Measurements from ENCODE around the gene MAP3K1.

MAP3K1 gene

DNA sequence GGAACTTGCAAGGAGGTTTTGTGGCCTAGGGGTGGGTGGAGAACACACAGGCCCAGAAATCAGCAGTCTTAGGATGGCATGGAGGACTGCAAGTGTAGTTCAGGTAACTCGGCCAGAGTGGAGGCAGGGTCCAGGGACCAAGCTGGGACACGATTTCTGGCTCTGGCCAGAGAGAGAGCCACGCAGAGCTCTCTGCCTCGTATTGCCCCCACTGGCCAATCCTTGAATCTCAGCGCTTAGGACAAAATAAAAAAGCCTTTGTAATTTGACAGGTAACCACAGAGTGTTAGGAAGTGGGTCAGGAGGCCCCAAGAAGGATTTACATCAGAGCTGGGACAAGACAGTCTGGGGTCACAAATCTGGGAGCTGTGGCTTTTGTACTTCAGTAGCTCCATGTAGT is 11.7 kb downstream of the MAP3K1 start:
- TF ChIP-seq GATA3 (IDR thresholded peaks at IDR 0.05; ENCODE audit: low read depth, low read length) (no peak), GATA2 (IDR thresholded peaks at IDR 0.05; ENCODE audit: low read depth, low read length) (no peak)

DNA sequence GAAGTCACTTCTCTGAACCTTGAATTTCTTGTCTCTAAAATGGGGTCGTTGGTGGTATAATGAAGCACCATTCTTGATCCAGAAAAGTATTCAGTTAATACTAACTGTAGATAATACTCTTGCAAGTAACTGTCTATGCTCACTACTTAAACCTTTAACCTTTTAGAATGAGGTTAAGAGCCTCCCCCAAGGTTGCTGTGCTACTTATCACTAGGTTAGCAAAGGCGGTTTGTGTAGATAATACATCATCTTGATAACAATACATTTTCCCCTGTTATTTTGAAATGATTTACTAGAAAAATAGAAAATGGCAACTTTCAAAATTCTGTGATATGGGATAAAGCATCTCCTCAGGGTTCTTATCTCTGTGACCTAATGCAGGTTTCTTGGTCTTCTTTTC is 12.6 kb downstream of the MAP3K1 start:
- TF ChIP-seq GATA2 (IDR thresholded peaks at IDR 0.05; ENCODE audit: low read depth, low read length) (no peak), GATA3 (IDR thresholded peaks at IDR 0.05; ENCODE audit: low read depth, low read length) (no peak)

DNA sequence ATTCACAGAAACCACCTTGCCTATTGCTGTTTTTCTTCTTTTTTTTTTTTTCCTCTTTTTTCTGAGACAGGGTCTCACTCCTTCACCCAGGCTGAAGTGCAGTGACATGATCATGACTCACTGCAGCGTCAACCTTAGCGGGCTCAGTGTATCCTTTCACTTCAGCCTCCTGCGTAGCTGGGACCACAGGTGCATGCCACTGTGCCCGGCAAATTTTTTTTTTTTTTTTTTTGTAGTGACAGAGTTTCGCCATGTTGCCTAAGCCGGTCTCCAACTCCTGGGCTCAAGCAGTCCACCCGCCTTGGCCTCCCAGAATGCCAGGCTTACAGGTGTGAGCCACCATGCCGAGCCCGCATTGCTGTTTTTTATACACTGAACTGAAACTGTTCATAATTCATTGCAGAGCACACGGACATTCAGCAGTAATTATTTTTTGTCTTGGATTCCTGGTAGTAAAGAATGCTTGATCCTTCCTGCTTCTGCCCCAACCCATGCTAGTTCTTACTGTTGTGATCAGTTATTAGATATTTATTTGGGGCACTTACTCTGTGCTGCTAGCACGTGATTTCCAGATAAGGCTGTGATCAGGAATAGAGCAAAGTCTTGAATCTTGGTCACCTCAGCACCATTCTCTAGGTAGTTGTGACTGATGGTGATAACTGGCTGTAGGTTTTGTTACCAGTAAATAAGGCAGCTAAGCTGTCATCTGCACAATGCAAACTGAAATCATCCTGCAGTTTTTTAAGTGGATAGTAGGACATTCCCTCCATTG is 14.0 kb downstream of the MAP3K1 start:
- TF ChIP-seq GATA3 (IDR thresholded peaks at IDR 0.05; ENCODE audit: low read depth, low read length), result no peak
- no peak for TF ChIP-seq GATA2 (IDR thresholded peaks at IDR 0.05; ENCODE audit: low read depth, low read length)

DNA sequence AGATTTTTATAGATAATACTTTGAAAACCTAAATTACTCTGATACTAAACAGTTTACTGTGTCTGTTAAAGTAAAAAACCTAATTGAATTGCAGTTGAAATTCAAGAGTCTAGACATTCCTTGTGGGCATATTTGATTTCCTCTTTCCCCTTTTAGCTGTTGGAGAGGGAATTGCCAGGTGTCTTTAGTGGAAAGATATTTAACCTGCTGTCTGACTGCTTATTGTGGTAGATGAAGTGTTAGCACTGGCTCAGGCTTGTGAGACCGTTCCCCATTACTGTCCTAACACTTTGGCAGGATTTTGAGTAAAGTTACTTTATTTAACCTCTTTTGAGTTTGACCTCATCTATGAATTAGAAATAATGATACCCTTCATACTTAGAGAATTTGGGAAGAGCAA is 16.4 kb downstream of the MAP3K1 start:
- TF ChIP-seq GATA3 (IDR thresholded peaks at IDR 0.05; ENCODE audit: low read depth, low read length) (no peak), GATA2 (IDR thresholded peaks at IDR 0.05; ENCODE audit: low read depth, low read length) (no peak)

DNA sequence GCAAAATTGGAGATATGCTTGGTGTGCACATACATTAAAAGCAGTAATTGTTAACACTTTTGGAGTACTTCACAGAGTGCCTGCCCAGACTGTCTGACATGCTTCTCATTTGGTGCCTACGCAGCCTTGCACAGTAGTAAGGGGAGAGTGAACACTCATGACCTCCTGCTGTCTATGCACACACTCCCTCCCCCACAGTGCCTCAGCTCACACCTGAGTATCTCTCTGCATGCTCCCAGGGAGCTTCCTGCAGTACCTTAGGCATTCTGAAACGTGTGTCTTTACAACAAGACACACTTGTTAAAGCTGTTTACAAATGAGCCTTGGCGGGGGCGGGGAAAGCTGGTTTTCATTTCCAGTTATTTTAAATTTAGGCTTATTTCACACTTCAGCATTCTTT is 18.0 kb downstream of the MAP3K1 start:
- TF ChIP-seq GATA3 (IDR thresholded peaks at IDR 0.05; ENCODE audit: low read depth, low read length) (no peak), GATA2 (IDR thresholded peaks at IDR 0.05; ENCODE audit: low read depth, low read length) (no peak)

DNA sequence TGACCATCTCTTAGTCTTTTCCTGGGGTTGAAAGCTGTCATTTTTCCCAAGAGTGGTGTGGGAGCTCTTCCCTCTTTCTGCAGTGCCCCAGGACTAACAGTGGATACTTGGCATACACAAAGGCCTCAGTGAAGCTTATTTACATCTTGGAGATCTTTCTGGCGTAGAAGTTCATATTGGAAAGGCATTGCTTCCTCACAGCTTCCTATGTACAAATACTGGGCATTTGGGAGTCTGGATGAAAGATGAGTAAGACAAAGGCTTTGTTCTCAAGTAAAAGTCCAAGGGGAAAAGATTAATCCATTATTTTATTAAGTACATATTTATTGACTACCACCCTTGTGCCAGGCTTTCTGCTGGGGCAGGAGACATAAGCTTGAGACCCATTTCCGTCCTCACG is 22.0 kb downstream of the MAP3K1 start:
- no peak for TF ChIP-seq GATA2 (IDR thresholded peaks at IDR 0.05; ENCODE audit: low read depth, low read length)
- TF ChIP-seq GATA3 (IDR thresholded peaks at IDR 0.05; ENCODE audit: low read depth, low read length), result no peak

DNA sequence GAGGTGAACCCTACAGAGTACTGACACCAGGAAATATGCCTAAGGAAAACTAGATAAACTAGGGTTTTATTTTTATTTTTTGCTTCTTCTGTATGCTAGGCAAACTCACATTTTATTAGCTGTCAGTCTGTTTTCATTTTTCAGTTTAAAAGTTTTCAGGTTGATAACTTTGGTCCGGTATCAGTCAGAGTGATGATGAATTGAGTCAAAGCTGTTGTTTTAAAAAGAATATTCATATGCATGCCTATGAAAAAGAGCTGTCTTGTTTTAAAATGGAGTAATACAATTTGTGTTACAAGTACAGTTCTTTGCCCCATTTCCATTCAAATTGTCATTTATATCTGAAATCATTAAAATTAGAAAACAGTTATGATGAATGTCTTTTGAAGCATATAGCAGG is 22.6 kb downstream of the MAP3K1 start:
- TF ChIP-seq GATA3 (IDR thresholded peaks at IDR 0.05; ENCODE audit: low read depth, low read length) (no peak), GATA2 (IDR thresholded peaks at IDR 0.05; ENCODE audit: low read depth, low read length) (no peak)

DNA sequence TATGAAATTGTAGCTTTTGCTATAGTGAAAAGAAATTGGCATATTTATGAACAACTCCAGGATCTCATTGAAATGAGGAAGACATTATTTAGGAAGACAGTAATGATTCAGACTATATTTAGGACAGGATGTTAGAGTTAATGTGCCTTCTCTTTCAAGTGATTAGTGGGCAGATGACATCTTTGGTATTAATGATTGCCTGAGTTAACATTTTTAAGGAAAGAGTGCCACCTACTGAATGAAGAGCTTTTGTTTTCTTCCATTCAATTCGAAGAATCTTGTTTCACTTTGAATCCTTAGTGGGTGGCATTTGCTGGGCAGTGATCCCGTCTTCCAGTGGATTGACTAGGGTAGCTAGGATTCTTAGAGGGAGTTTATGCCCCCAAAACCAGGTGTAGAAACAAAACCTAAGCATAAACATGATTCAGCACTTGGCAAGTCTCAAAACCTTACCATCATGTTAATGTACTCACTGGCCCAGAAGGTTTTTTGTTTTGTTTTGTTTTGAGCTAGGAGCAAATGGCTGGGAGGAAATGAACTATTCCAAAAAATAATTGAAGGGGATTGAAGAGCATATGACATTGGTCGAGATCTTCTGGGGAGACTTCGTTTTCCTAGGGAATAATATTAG is 23.2 kb downstream of the MAP3K1 start:
- TF ChIP-seq GATA2 (IDR thresholded peaks at IDR 0.05; ENCODE audit: low read depth, low read length) (no peak), GATA3 (IDR thresholded peaks at IDR 0.05; ENCODE audit: low read depth, low read length) (no peak)

DNA sequence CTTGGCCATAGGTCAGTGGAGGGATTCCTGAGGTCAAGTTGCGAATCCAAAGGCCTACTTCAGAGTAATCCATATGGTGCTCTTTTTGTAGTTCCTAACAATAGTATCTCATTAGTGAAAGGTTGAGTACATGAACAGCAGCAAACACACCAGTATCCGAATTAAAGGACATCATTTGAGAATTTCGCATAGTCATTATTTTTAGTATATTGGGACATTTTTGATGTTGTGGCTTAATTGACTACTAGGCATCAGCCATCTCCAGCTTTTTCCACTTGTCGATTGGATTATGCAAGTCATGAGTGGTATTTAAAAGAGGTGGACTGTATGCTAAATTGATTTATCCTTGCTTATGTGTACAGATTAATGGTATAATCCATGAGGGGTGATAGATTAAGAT is 23.7 kb downstream of the MAP3K1 start:
- no peak for TF ChIP-seq GATA2 (IDR thresholded peaks at IDR 0.05; ENCODE audit: low read depth, low read length)
- TF ChIP-seq GATA3 (IDR thresholded peaks at IDR 0.05; ENCODE audit: low read depth, low read length), result no peak

DNA sequence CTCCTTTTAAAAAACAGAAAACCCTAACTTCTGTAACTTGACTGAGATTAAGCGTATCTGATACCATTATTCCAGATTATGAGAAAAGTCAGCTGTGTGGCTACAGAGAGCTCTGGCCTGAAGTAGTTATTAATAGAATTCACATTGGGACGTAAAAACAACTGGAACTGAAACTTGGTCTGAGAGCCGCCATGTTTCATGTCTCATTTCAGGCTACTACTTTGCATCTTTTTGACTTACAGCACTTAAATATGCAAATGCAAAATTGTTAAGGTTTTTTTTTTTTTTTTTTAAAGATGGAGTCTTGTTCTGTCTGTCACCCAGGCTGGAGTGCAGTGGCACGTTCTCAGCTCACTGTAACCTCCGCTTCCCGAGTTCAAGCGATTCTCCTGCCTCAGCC is 25.2 kb downstream of the MAP3K1 start:
- no peak for TF ChIP-seq GATA3 (IDR thresholded peaks at IDR 0.05; ENCODE audit: low read depth, low read length)
- no peak for TF ChIP-seq GATA2 (IDR thresholded peaks at IDR 0.05; ENCODE audit: low read depth, low read length)

DNA sequence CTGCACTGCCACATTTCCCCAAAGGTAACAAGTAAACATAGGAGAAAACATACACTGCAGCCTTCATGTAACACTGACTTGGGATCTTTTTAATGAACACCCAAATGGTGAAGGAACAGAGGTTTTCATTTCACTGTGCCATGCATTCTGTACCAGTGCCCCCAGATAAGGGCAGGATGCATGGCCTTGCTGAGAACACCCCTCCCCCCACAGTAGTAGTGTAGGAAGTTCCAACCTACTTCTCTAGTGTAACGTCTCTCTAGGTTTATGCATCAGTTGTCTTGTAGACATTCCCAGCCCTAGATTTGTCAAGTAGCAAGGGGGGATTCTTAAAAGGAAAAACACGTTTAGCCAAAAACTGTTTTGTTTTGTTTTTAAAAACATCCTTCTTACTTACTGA is 29.9 kb downstream of the MAP3K1 start:
- TF ChIP-seq GATA2 (IDR thresholded peaks at IDR 0.05; ENCODE audit: low read depth, low read length) (no peak), GATA3 (IDR thresholded peaks at IDR 0.05; ENCODE audit: low read depth, low read length) (no peak)

DNA sequence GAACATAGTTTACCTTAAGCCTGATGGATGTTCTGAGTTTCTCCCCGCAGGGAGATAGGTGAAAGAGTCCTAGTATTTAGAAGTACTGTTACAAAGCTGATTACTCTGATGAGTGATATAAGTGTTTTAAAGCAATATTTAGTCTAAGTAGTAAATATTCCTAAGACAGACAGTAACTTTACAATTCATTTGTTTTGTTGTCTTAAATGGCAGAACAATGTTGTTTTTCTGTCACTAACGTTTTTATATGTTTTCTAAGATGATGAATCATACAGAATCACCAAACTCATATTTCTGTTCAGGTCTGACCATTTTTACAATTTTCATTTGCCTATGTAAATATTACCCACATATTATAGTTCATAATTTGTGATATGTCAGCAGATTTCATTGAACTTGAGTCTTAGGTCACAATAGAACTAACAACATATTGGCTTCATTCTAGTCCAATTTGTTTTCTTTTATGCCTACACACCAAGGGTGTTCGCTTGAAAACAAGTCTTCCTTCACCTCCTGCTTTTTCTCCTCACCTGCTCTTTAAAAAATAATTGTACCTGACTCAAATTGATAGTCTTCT is 30.6 kb downstream of the MAP3K1 start:
- TF ChIP-seq GATA3 (IDR thresholded peaks at IDR 0.05; ENCODE audit: low read depth, low read length), result no peak
- TF ChIP-seq GATA2 (IDR thresholded peaks at IDR 0.05; ENCODE audit: low read depth, low read length), result no peak

DNA sequence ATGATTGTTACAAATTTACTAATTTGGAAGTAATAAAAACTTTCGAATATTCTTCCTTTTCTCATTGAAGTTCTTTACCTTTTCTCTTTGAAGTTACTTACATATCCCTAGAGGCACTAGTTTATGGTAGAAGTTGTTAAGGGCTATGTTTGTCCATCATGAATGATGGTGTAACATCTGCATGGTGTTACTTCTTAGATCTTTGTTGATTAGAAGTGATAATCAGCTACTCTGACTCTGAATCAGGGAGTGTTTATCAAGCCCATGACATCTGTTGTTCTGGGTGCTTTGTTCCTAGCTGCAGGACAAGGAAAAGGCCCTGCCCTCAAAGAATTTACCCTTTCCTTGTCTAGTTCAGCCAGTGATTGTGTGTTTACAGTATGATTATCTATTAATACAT is 32.9 kb downstream of the MAP3K1 start:
- peak; percentile 29; the same call in 1 of the 2 replicates for TF ChIP-seq GATA2 (IDR thresholded peaks at IDR 0.05; ENCODE audit: low read depth, low read length)
- TF ChIP-seq GATA3 (IDR thresholded peaks at IDR 0.05; ENCODE audit: low read depth, low read length), result 0 out of 2 replicates have a peak, but pooled peaks have one; percentile 16

DNA sequence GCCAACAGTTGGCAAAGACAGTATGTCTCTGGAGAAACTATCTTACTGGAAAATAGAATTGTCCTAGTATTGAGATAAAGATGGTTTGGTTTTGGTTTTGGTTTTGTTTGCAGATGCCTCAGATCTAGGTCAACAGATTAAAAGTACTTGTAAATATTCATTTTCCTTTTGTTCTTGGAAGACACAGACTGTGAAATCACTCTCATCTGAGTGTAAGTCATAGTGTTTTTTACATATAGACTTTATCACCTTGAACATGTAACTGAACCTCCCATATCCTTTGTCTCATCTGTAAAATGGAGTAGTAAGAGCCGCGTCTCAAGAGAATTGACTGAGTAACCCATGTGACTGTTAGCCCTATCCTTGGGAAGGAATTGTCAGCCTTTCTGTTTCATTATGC is 34.3 kb downstream of the MAP3K1 start:
- TF ChIP-seq GATA3 (IDR thresholded peaks at IDR 0.05; ENCODE audit: low read depth, low read length) (no peak), GATA2 (IDR thresholded peaks at IDR 0.05; ENCODE audit: low read depth, low read length) (no peak)

DNA sequence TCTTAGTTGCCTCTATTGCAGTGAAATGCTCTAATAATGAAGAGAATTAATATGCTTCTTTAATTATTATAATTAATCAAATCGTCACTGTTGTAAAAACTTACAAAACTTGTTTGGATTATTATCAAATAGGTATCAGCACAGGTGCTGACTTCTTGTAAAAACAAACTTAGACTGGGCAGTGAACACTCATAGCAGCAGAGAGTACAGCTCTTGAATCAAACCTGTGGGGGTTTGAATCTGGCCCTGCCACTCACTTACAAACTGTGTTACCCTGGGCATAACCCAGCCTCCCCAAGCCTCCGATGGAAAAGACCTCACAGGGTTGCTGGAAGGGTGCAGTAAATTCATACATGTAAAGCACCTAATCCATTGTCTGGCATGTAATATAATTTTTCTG is 35.1 kb downstream of the MAP3K1 start:
- TF ChIP-seq GATA3 (IDR thresholded peaks at IDR 0.05; ENCODE audit: low read depth, low read length) (no peak), GATA2 (IDR thresholded peaks at IDR 0.05; ENCODE audit: low read depth, low read length) (no peak)

All from SH-SY5Y (cell line).